GM12801 (cell line): Measurements from ENCODE around the gene UPB1.

Source experiments
- CTCF ChIP-seq: IDR thresholded peaks from one replicate; pipeline ENCODE4 v1.5.1; 2011; ENCODE audit warnings: control low read depth; ENCODE audit not compliant: insufficient read length; ENCODE audit errors: extremely low read depth

Gene UPB1

DNA sequence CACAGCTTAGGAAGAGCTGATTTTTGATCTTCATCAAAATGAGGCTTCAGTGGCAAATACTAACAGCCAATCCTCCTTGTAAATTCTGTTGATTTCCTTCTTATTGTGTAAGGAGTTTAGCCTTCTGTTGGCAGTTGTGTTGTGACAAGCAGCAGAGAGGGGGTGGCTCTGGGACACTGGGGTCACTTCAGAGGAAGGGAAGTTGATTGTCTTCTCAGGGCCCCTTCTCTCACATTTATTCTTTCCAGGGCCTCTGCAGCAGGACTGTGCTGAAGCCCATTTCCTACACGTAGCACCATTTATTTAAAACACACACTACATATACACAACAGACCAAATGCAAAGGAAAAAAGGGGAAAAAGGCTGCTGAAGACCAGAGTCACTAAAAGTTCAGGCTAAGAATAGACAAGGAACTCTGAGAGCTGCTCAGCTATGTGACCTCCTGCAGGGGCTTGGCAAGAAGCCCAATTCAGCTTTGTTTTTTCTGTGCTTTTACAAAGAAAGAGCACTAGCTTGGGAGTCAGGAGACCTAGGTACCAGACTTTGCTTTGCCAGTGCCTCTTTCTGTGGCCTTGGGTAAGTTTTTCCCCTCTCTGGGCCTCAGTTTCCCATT, 28.3 kb upstream of the UPB1 start:
- TF ChIP-seq CTCF = no peak

DNA sequence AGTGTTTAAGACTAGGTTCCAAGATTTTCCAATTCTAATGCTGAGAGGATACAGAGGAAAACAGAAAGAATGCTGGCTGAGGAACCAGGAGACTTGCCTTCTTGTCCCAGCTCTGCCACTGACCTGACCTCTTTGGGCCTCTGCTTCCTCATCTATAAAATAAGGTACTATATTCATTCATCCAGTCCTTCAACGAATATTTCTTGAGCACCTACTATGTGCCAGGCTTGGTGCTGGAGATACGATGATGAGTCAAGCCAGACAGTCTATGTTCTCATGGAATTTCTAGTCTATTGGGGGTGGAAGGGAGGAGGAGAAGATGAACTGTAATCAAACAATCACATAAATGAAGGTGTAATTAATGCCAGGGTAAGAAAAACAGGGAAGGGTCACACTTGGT, 27.8 kb upstream of the UPB1 start:
- no peak for TF ChIP-seq CTCF

- TF ChIP-seq CTCF = no peak
Observed at GRCh38 chr22:24471570-24471969, 23.6 kb upstream of the UPB1 start.

- TF ChIP-seq CTCF = no peak
Observed at GRCh38 chr22:24473284-24473683, 21.8 kb upstream of the UPB1 start.

GRCh38 chr22:24474221-24474620, 20.9 kb upstream of the UPB1 start:
- TF ChIP-seq CTCF = no peak

- no peak for TF ChIP-seq CTCF
Observed at GRCh38 chr22:24474649-24475255, 20.4 kb upstream of the UPB1 start.

GRCh38 chr22:24481641-24482040, 13.5 kb upstream of the UPB1 start:
- no peak for TF ChIP-seq CTCF
